HCT116 (cell line): ENCODE results near the gene RNF128. TPM values are rescaled to one million over a fixed set of nuclear protein-coding genes. Genes with fewer than 3 reads are reported as not detected.

ENCODE experiments used
- ATAC-seq: fragments of 200-7000 bp; cut with Tn5 transposase; 2 replicates; pipeline ENCODE4 v1.9.1; 2020; ENCODE audit warnings: mild to moderate bottlenecking, moderate library complexity
- BruUV-seq: library from RNA; stranded (reverse); fragments of 400-500 nt; replicated peaks from 2 replicates; lab custom pipeline; 2021; lab: Mats Ljungman, UMichigan
- CTCF ChIA-PET: fragments of 300-600 bp; sonication (Branson Sonifier 250); formaldehyde crosslinking; loops from one replicate; lab custom pipeline; 2021; ENCODE audit warnings: antibody characterized with exemption; lab: Charles Lee
- POLR2A ChIA-PET: fragments of 300-600, 350-600 bp; sonication (Branson Sonifier 250); formaldehyde crosslinking; loops from one replicate; lab custom pipeline; 2021; ENCODE audit warnings: antibody characterized with exemption; lab: Charles Lee
- RAD21 ChIA-PET, 2 experiments: fragments of 300-600 bp; sonication (Branson Sonifier 250); formaldehyde crosslinking; loops; one replicate each; lab custom pipeline; 2023; ENCODE audit warnings: low total read pairs in 2 of 2; ENCODE audit not compliant: uncharacterized antibody in 2 of 2, unreplicated experiment in 2 of 2, low non-redundant PET in 1 of 2; lab: Charles Lee
- DNase-seq: peaks from one replicate; pipeline ENCODE4 v3.0.0-alpha.2; 2010; ENCODE audit warnings: low read depth, low spot score
- H2AFZ ChIP-seq: fragments of 200-600 bp; shearing (Covaris generic), sonication (generic); 2 replicates; pipeline ENCODE4 v1.6.1; 2017; ENCODE audit warnings: low read depth, mixed run types, mixed read lengths, antibody characterized with exemption, low read length; ENCODE audit not compliant: poor library complexity, severe bottlenecking
- H3K27ac ChIP-seq: 2 replicates; pipeline ENCODE4 v1.5.1; 2012; ENCODE audit warnings: low read depth, low read length
- H3K27me3 ChIP-seq: fragments of 200-600 bp; sonication (generic); 2 replicates; pipeline ENCODE4 v1.6.1; 2016; ENCODE audit warnings: mixed run types, low read length, mixed read lengths; ENCODE audit not compliant: insufficient read depth
- H3K36me3 ChIP-seq, 2 experiments: fragments of 200-500 bp in 1 of 2; fragments of 200-600 bp in 1 of 2; sonication (Bioruptor generic) in 1 of 2; sonication (generic) in 1 of 2; 2 replicates each; pipeline versions ENCODE4 v1.5.1 to v1.6.1; 2014 to 2016; ENCODE audit warnings: low read length in 2 of 2, inconsistent platforms in 1 of 2, mixed read lengths in 1 of 2, mixed run types in 1 of 2; ENCODE audit not compliant: insufficient read depth in 2 of 2, control insufficient read depth in 1 of 2
- H3K4me1 ChIP-seq, 2 experiments: fragments of 200-600 bp in 1 of 2; sonication (generic) in 1 of 2; 2 replicates each; pipeline versions ENCODE4 v1.5.1 to v1.6.1; 2012 to 2017; ENCODE audit warnings: low read length in 2 of 2, inconsistent platforms in 1 of 2, mild to moderate bottlenecking in 1 of 2, mixed read lengths in 1 of 2, mixed run types in 1 of 2, moderate library complexity in 1 of 2; ENCODE audit not compliant: insufficient read depth in 2 of 2, control insufficient read depth in 1 of 2
- H3K4me2 ChIP-seq: fragments of 200-600 bp; sonication (generic); 2 replicates; pipeline ENCODE4 v1.6.1; 2017; ENCODE audit warnings: mixed run types, low read length, mixed read lengths
- H3K4me3 ChIP-seq, 2 experiments: fragments of 200-600 bp in 1 of 2; sonication (generic) in 1 of 2; replicated peaks in 1 of 2; 2 replicates each; pipeline ENCODE4 v1.5.1; 2011 to 2016; ENCODE audit warnings: low read length in 2 of 2, control low read depth in 1 of 2, low read depth in 1 of 2, mild to moderate bottlenecking in 1 of 2, mixed read lengths in 1 of 2, mixed run types in 1 of 2
- H3K79me2 ChIP-seq: fragments of 200-600 bp; sonication (generic); 2 replicates; pipeline ENCODE4 v1.6.1; 2017; ENCODE audit warnings: mild to moderate bottlenecking, mixed run types, low read length, moderate library complexity, mixed read lengths; ENCODE audit not compliant: insufficient read depth
- H3K9ac ChIP-seq: fragments of 200-600 bp; sonication (generic); 2 replicates; pipeline ENCODE4 v1.6.1; 2016; ENCODE audit warnings: low read length, mixed read lengths
- H3K9me2 ChIP-seq: fragments of 200-600 bp; sonication (generic), shearing (Covaris generic); 2 replicates; pipeline ENCODE4 v1.6.1; 2017; ENCODE audit warnings: mixed run types, mild to moderate bottlenecking, moderate library complexity; ENCODE audit not compliant: insufficient read depth
- H3K9me3 ChIP-seq, 2 experiments: fragments of 200-500 bp in 1 of 2; fragments of 200-600 bp in 1 of 2; sonication (Bioruptor generic) in 1 of 2; sonication (generic) in 1 of 2; 2 replicates each; pipeline ENCODE4 v1.6.1; 2014 to 2017; ENCODE audit warnings: low read length in 2 of 2, mixed read lengths in 2 of 2, inconsistent platforms in 1 of 2, low read depth in 1 of 2, mild to moderate bottlenecking in 1 of 2, mixed run types in 1 of 2, moderate library complexity in 1 of 2; ENCODE audit not compliant: control insufficient read depth in 1 of 2, insufficient read depth in 1 of 2
- H4K20me1 ChIP-seq: fragments of 200-600 bp; sonication (generic), shearing (Covaris generic); 2 replicates; pipeline ENCODE4 v1.6.1; 2017; ENCODE audit warnings: mixed run types, mild to moderate bottlenecking, moderate library complexity; ENCODE audit not compliant: insufficient read depth
- CBX3 ChIP-seq: IDR thresholded peaks from 2 replicates; pipeline ENCODE4 v1.6.1; 2012; ENCODE audit warnings: low read depth
- EGR1 ChIP-seq: IDR thresholded peaks from 2 replicates; pipeline ENCODE4 v1.6.1; 2012; ENCODE audit warnings: low read depth
- ELF1 ChIP-seq: IDR thresholded peaks from 2 replicates; pipeline ENCODE4 v1.6.1; 2012; ENCODE audit warnings: low read depth, borderline replicate concordance
- FOSL1 ChIP-seq: IDR thresholded peaks from 2 replicates; pipeline ENCODE4 v1.6.1; 2012; ENCODE audit warnings: low read depth
- MAX ChIP-seq: IDR thresholded peaks from 2 replicates; pipeline ENCODE4 v1.6.1; 2012
- POLR2A ChIP-seq: IDR thresholded peaks from 2 replicates; pipeline ENCODE4 v1.7.0; 2011; ENCODE audit warnings: borderline replicate concordance; ENCODE audit not compliant: insufficient read depth, insufficient read length; ENCODE audit errors: extremely low read depth
- SRF ChIP-seq: IDR thresholded peaks from 2 replicates; pipeline ENCODE4 v1.6.1; 2012; ENCODE audit warnings: low read depth
- ZBTB33 ChIP-seq: IDR thresholded peaks from 2 replicates; pipeline ENCODE4 v1.6.1; 2011; ENCODE audit warnings: mild to moderate bottlenecking, low read length, moderate library complexity; ENCODE audit not compliant: insufficient replicate concordance; ENCODE audit errors: extremely low read depth
- intact Hi-C: fragments of 100-400 bp; cut with micrococcal nuclease; formaldehyde crosslinking; loops from 2 replicates; pipeline ENCODE4 v1.10.0; 2022
- total RNA-seq: library from RNA; stranded (reverse); gene quantifications from one replicate; pipeline ENCODE4 v1.2.1, GENCODE V29; 2021; ENCODE audit not compliant: unreplicated experiment
- TF ChIP-seq, protein P1 (sequence below): IDR thresholded peaks from 2 replicates; pipeline ENCODE4 v1.6.1; 2012; ENCODE audit warnings: low read depth
- TF ChIP-seq, protein P2 (sequence below): IDR thresholded peaks from 2 replicates; pipeline ENCODE4 v1.6.1; 2012

RNF128 gene
- total RNA-seq, 1 experiment from 2014 or later: 5.8 TPM

DNA sequence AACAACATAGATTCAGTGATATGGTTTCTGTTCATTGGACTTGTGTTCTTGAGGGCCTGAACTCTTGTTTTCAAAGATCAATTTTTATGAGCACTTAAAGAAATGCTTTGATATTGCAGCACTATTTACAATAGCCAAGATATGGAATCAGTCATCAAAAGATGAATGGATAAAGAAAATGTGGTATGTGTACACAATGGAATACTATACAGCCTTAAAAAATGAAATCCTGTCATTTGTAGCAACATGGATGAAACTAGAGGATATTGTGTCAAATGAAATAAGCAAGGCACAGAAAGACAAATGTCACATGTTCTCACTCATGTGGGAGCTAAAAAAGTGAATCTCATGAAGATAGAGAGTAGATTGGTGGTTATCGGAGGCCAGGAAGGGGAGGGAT, 21.9 kb downstream of the RNF128 start:
- H3K27ac ChIP-seq: no peak overlapping the region
- no peaks in the 10 kb centered on the region; a peak in 1 of 4 replicates for H3K4me1 ChIP-seq
- ChIA-PET RAD21 (no interaction called here), POLR2A (no interaction called here), CTCF (no interaction called here)
- no peaks in the 10 kb centered on the region for H3K27me3 ChIP-seq
- H3K4me2 ChIP-seq: no peak overlapping the region
- H3K9me3 ChIP-seq: no peaks in the 10 kb centered on the region
- BruUV-seq: no TSS peak
- no peaks in the 10 kb centered on the region for H4K20me1 ChIP-seq
- no peak overlapping the region for H2AFZ ChIP-seq
- no peaks in the 10 kb centered on the region for H3K79me2 ChIP-seq
- intact Hi-C loops: no loop called here
- H3K36me3 ChIP-seq: no peaks in the 10 kb centered on the region
- TF ChIP-seq MAX (no peak), EGR1 (no peak), ZBTB33 (no peak), SRF (no peak), POLR2A (no peak), ELF1 (no peak), CBX3 (no peak), FOSL1 (no peak)
- TF ChIP-seq, protein P1, sequence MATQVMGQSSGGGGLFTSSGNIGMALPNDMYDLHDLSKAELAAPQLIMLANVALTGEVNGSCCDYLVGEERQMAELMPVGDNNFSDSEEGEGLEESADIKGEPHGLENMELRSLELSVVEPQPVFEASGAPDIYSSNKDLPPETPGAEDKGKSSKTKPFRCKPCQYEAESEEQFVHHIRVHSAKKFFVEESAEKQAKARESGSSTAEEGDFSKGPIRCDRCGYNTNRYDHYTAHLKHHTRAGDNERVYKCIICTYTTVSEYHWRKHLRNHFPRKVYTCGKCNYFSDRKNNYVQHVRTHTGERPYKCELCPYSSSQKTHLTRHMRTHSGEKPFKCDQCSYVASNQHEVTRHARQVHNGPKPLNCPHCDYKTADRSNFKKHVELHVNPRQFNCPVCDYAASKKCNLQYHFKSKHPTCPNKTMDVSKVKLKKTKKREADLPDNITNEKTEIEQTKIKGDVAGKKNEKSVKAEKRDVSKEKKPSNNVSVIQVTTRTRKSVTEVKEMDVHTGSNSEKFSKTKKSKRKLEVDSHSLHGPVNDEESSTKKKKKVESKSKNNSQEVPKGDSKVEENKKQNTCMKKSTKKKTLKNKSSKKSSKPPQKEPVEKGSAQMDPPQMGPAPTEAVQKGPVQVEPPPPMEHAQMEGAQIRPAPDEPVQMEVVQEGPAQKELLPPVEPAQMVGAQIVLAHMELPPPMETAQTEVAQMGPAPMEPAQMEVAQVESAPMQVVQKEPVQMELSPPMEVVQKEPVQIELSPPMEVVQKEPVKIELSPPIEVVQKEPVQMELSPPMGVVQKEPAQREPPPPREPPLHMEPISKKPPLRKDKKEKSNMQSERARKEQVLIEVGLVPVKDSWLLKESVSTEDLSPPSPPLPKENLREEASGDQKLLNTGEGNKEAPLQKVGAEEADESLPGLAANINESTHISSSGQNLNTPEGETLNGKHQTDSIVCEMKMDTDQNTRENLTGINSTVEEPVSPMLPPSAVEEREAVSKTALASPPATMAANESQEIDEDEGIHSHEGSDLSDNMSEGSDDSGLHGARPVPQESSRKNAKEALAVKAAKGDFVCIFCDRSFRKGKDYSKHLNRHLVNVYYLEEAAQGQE: no peak
- TF ChIP-seq, protein P2, sequence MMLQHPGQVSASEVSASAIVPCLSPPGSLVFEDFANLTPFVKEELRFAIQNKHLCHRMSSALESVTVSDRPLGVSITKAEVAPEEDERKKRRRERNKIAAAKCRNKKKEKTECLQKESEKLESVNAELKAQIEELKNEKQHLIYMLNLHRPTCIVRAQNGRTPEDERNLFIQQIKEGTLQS: no peak
- no peak overlapping the region for H3K9ac ChIP-seq
- ATAC-seq: no peak
- H3K9me2 ChIP-seq: no peaks in the 10 kb centered on the region
- DNase-seq: no peak
- H3K4me3 ChIP-seq: no peak overlapping the region
